ENCODE data around the gene CLCN1. TPM values are rescaled to one million over a fixed set of nuclear protein-coding genes. Genes with fewer than 3 reads are reported as not detected.

CLCN1 gene
- total and polyA plus RNA-seq, 2 of the 4 experiments (the other 2 are of a cell fraction) = not detected

DNA sequence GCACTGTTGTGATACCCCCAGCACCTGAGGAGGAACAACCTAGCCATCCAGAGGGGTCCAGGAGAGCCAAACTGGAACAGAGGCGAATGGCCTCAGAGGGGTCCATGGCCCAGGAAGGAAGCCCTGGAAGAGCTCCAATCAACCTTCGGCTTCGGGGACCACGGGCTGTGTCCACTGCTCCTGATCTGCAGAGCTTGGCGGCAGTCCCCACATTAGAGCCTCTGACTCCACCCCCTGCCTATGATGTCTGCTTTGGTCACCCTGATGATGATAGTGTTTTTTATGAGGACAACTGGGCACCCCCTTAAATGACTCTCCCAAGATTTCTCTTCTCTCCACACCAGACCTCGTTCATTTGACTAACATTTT is 29.4 kb upstream of the CLCN1 start:
- no peak overlapping the region for H3K18ac ChIP-seq (ENCODE audit: low read depth, low read length)
- CTCF ChIA-PET = no interaction called here
- dilution Hi-C loops (cut with HindIII; ENCODE audit: low sequenced_read_pairs, unreplicated experiment) = no loop called here
- H3K4me3 ChIP-seq (ENCODE audit: insufficient read depth, low read depth, low read length) = no peak overlapping the region
- no peak overlapping the region for H4K91ac ChIP-seq (ENCODE audit: insufficient read depth, low read depth, low read length)
- H3K79me1 ChIP-seq (ENCODE audit: low read depth in 1 of 2, low read length in 2 of 2) = peaks cover 4 to 22% of the 10 kb centered on the region in 2 experiments; a peak in 2 of 4 replicates
- no peak overlapping the region for H3K14ac ChIP-seq (replicated peaks; ENCODE audit: low read depth, low read length)
- H2AK9ac ChIP-seq (replicated peaks; ENCODE audit: low read depth, low read length, poor library complexity) = no peak overlapping the region
- H2BK20ac ChIP-seq (ENCODE audit: low read depth, low read length) = no peak overlapping the region
- no peak overlapping the region for H3K23ac ChIP-seq (ENCODE audit: low read depth, low read length)
- H2AK5ac ChIP-seq (ENCODE audit: low read depth, low read length) = no peak overlapping the region
- intact Hi-C loops (cut with micrococcal nuclease) = no loop called here
- no peak overlapping the region for H3K4ac ChIP-seq (ENCODE audit: low read depth, low read length)
- ATAC-seq (ENCODE audit: low read depth) = no peak
- in situ Hi-C loops (cut with MboI; ENCODE audit: low sequenced_read_pairs) = no loop called here
- no peak overlapping the region for H4K8ac ChIP-seq (ENCODE audit: low read depth in 2 of 2, low read length in 2 of 2)
- H3K4me2 ChIP-seq (ENCODE audit: low read depth, low read length) = no peak overlapping the region
- H3K9me3 ChIP-seq (ENCODE audit: control insufficient read depth, insufficient read depth, low read length) = no peaks in the 10 kb centered on the region
- BruUV-seq (replicated peaks) = no TSS peak
- no peak overlapping the region for H3K27ac ChIP-seq (ENCODE audit: insufficient read depth, low read length)
- H2BK15ac ChIP-seq (ENCODE audit: low read depth, low read length) = no peak overlapping the region
- peaks cover 5% of the 10 kb centered on the region; the same call in 1 of the 2 replicates for H3K4me1 ChIP-seq (ENCODE audit: control insufficient read depth, insufficient read depth, low read length)
- no peak overlapping the region for H3K56ac ChIP-seq (ENCODE audit: extremely low read depth, insufficient read depth, low read length)
- H3K9ac ChIP-seq (ENCODE audit: low read depth, low read length) = no peak overlapping the region
- H2BK120ac ChIP-seq (ENCODE audit: low read depth, low read length) = no peak overlapping the region
- no peak overlapping the region for H2BK5ac ChIP-seq (ENCODE audit: low read depth, low read length, poor library complexity, severe bottlenecking)
- DNase-seq = no peak
- H4K5ac ChIP-seq (ENCODE audit: low read depth, low read length) = no peak overlapping the region
- H4K20me1 ChIP-seq (ENCODE audit: insufficient read depth, low read length) = peaks cover 9% of the 10 kb centered on the region; the same call in 1 of the 2 replicates
- H3K36me3 ChIP-seq (ENCODE audit: control insufficient read depth, insufficient read depth, low read length) = peaks cover 2% of the 10 kb centered on the region; the same call in 1 of the 2 replicates
- POLR2A ChIA-PET (ENCODE audit: unreplicated experiment) = interaction anchor here (0.5 kb wide), 1 partner anchor 50 kb away, joined by 3 read pairs; no protein-coding TSS in a partner anchor
- no peak overlapping the region for H2AFZ ChIP-seq (replicated peaks; ENCODE audit: low read length, poor library complexity)
- TF ChIP-seq POLR2A (IDR thresholded peaks at IDR 0.05; ENCODE audit: low read depth, low read length) = no peak
- no peak for TF ChIP-seq BHLHE40 (IDR thresholded peaks at IDR 0.05; ENCODE audit: low read depth, low read length)
- no peak for TF ChIP-seq FOS (IDR thresholded peaks at IDR 0.05; ENCODE audit: low read depth, low read length)
- TF ChIP-seq CHD1 (IDR thresholded peaks at IDR 0.05; ENCODE audit: low read depth, low read length) = no peak
- no peak for TF ChIP-seq RCOR1 (IDR thresholded peaks at IDR 0.05; ENCODE audit: insufficient replicate concordance, low read length)
- H3K9me1 ChIP-seq (ENCODE audit: insufficient read depth, low read length) = peaks cover 6% of the 10 kb centered on the region; the same call in 1 of the 2 replicates
- H3K27me3 ChIP-seq (ENCODE audit: control insufficient read depth, insufficient read depth, low read length) = no peaks in the 10 kb centered on the region
- WGBS, 2 experiments (ENCODE audit: extremely low coverage in 2 of 2, insufficient read length in 1 of 2) = 95% methylated on average over 3 of the region's 6 CpGs; no CpG with 5 or more reads in 1 of the 2 experiments

Measured in IMR-90 (cell line).